ENCODE results near the gene RHOBTB3.

The RHOBTB3 gene

GRCh38 chr5:95743877-95744276 lies 12.7 kb downstream of the RHOBTB3 start:
- TF ChIP-seq, protein P1, sequence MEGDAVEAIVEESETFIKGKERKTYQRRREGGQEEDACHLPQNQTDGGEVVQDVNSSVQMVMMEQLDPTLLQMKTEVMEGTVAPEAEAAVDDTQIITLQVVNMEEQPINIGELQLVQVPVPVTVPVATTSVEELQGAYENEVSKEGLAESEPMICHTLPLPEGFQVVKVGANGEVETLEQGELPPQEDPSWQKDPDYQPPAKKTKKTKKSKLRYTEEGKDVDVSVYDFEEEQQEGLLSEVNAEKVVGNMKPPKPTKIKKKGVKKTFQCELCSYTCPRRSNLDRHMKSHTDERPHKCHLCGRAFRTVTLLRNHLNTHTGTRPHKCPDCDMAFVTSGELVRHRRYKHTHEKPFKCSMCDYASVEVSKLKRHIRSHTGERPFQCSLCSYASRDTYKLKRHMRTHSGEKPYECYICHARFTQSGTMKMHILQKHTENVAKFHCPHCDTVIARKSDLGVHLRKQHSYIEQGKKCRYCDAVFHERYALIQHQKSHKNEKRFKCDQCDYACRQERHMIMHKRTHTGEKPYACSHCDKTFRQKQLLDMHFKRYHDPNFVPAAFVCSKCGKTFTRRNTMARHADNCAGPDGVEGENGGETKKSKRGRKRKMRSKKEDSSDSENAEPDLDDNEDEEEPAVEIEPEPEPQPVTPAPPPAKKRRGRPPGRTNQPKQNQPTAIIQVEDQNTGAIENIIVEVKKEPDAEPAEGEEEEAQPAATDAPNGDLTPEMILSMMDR (IDR thresholded peaks at IDR 0.05): no peak

DNA sequence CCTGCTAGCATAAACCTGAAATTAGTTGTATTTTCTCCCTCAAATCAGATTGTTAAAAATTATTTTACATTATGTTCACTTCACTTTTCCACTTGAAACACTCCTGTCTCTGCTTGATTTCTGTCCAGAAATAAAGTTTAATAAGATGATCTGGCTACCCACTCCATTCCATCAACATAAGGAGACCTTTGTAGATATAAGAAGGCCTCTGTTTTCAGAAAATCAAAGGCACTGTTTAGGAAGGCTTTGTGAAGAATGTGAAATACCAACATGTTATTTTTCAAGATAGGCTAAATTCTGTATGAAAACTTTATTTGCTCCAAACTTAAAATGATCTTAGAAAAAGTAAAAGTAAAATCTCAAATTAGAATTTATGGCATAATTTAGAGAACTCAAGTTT lies 15.1 kb downstream of the RHOBTB3 start:
- TF ChIP-seq, protein P1 (IDR thresholded peaks at IDR 0.05): no peak

GRCh38 chr5:95746722-95747679 lies 15.9 kb downstream of the RHOBTB3 start:
- TF ChIP-seq, protein P1 (IDR thresholded peaks at IDR 0.05): no peak

DNA sequence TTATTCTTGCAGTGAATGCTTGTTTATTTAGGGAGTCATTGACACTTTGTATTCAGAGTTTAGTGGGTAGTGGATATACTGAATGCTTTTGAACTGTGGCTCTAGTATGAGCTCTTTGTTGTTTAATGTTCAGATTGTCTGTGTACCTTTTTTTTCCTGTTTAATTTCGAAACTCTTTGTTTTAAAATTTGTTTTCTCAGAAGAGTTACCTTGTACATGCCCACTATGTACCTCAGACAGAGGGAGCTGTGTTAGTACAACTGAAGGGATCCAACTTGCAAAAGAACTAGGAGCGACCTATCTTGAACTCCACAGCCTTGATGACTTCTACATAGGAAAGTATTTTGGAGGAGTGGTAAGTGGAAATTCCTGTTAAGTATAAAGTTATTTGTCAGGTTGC lies 17.0 kb downstream of the RHOBTB3 start:
- TF ChIP-seq, protein P1 (IDR thresholded peaks at IDR 0.05): no peak

DNA sequence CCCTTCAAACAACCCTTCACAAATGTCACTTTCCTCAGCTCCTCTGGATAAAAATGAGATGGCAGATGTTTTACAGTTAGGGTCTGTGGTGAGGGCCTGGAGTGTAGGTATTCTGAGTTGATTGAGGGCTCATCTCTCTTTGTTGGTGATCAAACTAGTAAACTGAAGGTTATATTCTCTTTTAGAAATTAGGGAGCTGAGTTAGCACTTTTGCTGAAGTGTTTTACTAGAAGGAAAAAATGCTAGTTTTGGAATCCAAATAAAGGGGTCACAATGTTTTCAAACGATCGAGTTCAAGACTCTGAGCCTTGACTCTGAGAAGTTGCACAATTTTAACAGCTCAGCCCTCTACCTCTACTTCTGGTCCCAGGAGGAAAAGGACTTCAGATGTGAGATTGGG lies 23.4 kb downstream of the RHOBTB3 start:
- TF ChIP-seq, protein P1 (IDR thresholded peaks at IDR 0.05): no peak

DNA sequence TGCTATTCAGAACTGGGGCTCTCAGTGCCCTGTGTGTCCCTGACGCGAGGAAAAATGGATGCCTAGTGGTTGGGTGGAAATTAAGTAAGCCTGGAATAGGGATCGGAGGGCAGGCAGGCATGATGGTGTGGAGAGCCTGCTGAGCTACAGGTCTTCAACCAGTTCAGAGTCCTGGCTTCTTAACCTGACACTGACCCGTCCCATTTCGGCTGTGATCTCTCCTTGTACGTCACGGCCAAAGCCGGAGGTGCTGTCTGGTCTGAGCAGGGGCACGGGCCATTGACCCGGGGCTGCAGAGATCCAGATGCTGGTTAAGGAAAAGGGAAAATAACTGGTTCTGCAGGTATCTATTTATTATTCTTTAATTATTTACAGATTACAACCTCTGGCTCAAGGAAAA lies 27.9 kb downstream of the RHOBTB3 start:
- TF ChIP-seq, protein P1 (IDR thresholded peaks at IDR 0.05): no peak

- TF ChIP-seq, protein P1 (IDR thresholded peaks at IDR 0.05): no peak
Measured at GRCh38 chr5:95759634-95760033, 28.5 kb downstream of the RHOBTB3 start.
